Breast epithelium (tissue), 3 donors: ENCODE results near the gene PTGFRN.

Experiments
- POLR2AphosphoS5 ChIP-seq, 3 donors: sonication (generic); formaldehyde crosslinking; IDR thresholded peaks; one replicate each; pipeline ENCODE4 v1.6.1; 2017; ENCODE audit warnings: antibody characterized with exemption in 3 of 3
- TF ChIP-seq, protein P1 (sequence below), 3 donors: fragments of 450-650 bp; IDR thresholded peaks; one replicate each; pipeline ENCODE4 v1.5.1; 2016 to 2017; ENCODE audit warnings: antibody characterized with exemption in 3 of 3, mild to moderate bottlenecking in 3 of 3, moderate library complexity in 3 of 3

DNA sequence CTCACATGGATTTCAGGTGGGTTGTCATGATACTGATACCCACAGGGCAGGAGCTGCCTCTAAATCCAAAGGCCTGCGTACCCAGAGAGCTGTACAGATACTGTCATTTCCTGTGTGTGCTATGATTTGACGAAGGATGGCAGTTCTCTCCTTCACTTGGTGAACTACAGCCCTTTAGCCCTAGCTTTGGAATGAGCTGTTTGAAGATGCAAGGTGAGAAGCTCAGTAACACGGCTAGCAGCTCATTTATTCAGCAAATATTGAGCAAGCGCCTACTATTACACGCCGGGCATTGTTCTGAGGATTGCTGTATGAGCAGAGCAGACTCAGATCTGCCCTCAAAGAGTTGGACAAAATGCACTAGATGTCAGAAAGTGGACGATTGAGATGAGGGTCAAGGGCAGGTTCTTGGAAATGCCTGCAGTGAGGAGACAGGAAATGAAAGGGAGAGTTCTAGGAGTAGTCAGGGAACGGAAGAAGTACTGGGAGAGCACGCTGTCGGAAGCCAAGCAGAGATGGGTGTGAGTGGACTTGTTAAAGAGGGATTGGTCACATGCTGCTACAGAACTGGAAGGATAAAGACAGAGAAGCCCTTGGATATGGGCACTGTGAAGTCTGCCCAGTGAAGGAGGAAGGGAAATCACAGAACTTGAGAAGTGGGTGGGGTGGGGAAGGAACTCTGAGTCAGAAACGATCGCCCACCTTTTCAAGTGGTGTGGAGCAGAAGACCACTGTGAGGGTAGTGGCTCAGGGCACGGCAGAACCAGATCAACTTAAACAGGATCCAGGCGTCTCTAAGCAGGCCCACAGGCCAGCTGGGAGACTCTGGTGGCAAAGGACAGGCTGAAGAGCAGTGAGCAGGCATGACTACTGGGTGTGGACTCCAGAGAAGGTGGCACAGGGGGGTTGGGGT is 7.1 kb downstream of the PTGFRN start:
- TF ChIP-seq, protein P1, sequence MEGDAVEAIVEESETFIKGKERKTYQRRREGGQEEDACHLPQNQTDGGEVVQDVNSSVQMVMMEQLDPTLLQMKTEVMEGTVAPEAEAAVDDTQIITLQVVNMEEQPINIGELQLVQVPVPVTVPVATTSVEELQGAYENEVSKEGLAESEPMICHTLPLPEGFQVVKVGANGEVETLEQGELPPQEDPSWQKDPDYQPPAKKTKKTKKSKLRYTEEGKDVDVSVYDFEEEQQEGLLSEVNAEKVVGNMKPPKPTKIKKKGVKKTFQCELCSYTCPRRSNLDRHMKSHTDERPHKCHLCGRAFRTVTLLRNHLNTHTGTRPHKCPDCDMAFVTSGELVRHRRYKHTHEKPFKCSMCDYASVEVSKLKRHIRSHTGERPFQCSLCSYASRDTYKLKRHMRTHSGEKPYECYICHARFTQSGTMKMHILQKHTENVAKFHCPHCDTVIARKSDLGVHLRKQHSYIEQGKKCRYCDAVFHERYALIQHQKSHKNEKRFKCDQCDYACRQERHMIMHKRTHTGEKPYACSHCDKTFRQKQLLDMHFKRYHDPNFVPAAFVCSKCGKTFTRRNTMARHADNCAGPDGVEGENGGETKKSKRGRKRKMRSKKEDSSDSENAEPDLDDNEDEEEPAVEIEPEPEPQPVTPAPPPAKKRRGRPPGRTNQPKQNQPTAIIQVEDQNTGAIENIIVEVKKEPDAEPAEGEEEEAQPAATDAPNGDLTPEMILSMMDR (IDR thresholded peaks at IDR 0.05): no peak
- no peak for TF ChIP-seq POLR2AphosphoS5 (IDR thresholded peaks at IDR 0.05)
